Ectodermal cell (in vitro differentiated cells): ENCODE results near the gene SPAAR.
"Not testable (repeated sequence)": the region's sequence is repeated elsewhere in the genome, so short reads cannot be mapped to it uniquely, and the experiment has no call there.

Experiments used
- H3K27ac ChIP-seq: 2 replicates; pipeline ENCODE4 v1.7.0; 2013; ENCODE audit warnings: mild to moderate bottlenecking, low read depth, low read length; ENCODE audit not compliant: insufficient read depth, poor library complexity, severe bottlenecking
- H3K27me3 ChIP-seq: 2 replicates; pipeline ENCODE4 v1.7.0; 2013; ENCODE audit warnings: mild to moderate bottlenecking, low read length; ENCODE audit not compliant: insufficient read depth, control insufficient read depth, poor library complexity, severe bottlenecking
- H3K36me3 ChIP-seq: one replicate; pipeline ENCODE4 v1.7.0; 2013; ENCODE audit warnings: low read length; ENCODE audit not compliant: control insufficient read depth, insufficient read depth
- H3K4me1 ChIP-seq: one replicate; pipeline ENCODE4 v1.7.0; 2013; ENCODE audit warnings: low read length; ENCODE audit not compliant: control insufficient read depth, insufficient read depth
- H3K4me3 ChIP-seq: 2 replicates; pipeline ENCODE4 v1.7.0; 2013; ENCODE audit warnings: low read depth, low read length, control low read depth; ENCODE audit not compliant: insufficient read depth
- H3K9me3 ChIP-seq: 2 replicates; pipeline ENCODE4 v1.7.0; 2013; ENCODE audit warnings: mild to moderate bottlenecking, low read length, moderate library complexity; ENCODE audit not compliant: control insufficient read depth
- WGBS, 2 experiments: methylation state at CpG; one replicate each; pipeline ENCODE4 v1.1.7; 2013; ENCODE audit warnings: missing lambda C conversion rate in 2 of 2; 5-methylcytosine and 5-hydroxymethylcytosine counted together

The SPAAR gene

DNA sequence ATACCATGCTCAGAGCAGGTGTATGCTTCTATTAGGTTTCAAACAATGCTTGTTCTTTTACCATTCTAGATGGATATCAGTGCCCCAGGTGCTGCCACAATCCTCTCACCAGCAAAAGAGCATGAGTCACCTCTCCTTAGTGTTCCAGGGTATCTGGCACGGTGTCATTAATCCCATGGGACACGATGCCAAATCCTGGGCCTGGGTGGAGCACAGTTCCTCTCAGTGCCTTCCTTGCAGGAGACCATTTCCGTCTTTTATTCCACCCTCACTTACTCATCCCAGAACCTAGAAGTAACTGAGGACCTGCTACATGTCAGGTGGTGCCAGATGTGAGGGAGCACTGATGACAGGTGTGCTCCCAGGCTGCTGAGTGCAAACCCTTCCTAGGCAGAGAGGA lies 37.7 kb upstream of the SPAAR start:
- no peaks in the 10 kb centered on the region for H3K9me3 ChIP-seq

DNA sequence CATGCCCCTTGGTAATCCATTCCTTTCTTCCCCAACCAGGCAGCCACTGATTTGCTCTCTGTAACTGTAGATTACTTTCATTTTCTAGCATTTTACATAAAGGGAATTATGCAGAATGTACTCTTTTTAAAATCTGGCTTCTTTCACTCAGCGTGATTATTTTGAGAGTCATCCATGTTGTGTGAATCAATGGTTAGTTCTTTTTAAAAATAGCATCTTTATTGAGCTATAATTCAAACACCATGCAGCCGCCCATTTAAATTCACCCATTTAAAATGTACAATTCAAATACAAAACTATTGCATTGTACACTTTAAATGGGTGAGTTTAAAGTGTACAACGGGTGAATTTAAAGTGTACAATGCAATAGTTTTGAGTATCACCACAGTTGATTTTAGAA lies 36.8 kb upstream of the SPAAR start:
- Histone ChIP-seq H3K27ac (no peak overlapping the region), H3K27me3 (no peaks in the 10 kb centered on the region), H3K4me1 (no peaks in the 10 kb centered on the region), H3K9me3 (no peaks in the 10 kb centered on the region), H3K4me3 (no peak overlapping the region), H3K36me3 (no peaks in the 10 kb centered on the region)
- WGBS, 2 experiments = 93% methylated on average over 2 of the region's 3 CpGs; no CpG with 5 or more reads in 1 of the 2 experiments

More for the DNA sequence above, 37.7 kb upstream of the SPAAR start:
- no peaks in the 10 kb centered on the region for H3K27me3 ChIP-seq
- H3K4me1 ChIP-seq = no peaks in the 10 kb centered on the region
- 86 to 89% methylated on average over 3 of the region's 3 CpGs for WGBS, 2 experiments
- H3K27ac ChIP-seq = no peak overlapping the region
- no peaks in the 10 kb centered on the region for H3K36me3 ChIP-seq
- no peak overlapping the region for H3K4me3 ChIP-seq

DNA sequence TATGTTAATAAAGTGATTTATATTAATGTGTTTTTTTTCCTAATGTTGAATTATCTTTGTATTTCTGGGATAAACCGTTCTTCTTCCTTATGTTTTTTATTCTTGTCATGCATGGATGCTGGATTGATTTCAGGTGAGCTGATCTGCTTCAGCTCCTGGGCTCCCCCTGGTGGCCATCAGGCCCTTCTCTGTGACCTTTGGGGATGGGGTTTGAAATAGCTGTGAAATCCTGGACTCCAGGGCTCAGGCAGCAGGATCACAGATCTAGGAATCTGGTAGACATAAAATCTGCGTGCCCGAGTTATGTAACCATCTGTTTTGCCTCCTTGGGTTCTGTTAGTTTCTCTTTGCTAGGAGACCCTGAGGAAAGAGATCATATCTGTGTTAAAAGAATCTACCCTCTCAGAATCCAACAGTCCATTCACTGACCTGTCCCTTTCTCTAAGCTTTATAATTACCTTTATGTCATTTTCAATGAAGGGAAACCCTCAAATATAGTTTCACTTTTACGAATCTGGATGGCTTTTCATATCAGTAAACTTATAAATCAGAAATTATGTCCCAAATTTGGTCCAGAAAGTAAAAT lies 26.9 kb upstream of the SPAAR start:
- Histone ChIP-seq H3K9me3 (no peaks in the 10 kb centered on the region), H3K4me3 (no peak overlapping the region), H3K27ac (no peak overlapping the region), H3K4me1 (no peaks in the 10 kb centered on the region), H3K36me3 (no peaks in the 10 kb centered on the region), H3K27me3 (no peaks in the 10 kb centered on the region)
- 8 to 10% methylated on average over 4 of the region's 4 CpGs for WGBS, 2 experiments

GRCh38 chr9:35882996-35883395 lies 26.3 kb upstream of the SPAAR start:
- no peak overlapping the region for H3K4me3 ChIP-seq
- no peaks in the 10 kb centered on the region for H3K36me3 ChIP-seq
- no peaks in the 10 kb centered on the region for H3K9me3 ChIP-seq
- 74 to 82% methylated on average over 3 of the region's 3 CpGs for WGBS, 2 experiments
- no peak overlapping the region for H3K27ac ChIP-seq
- no peaks in the 10 kb centered on the region for H3K4me1 ChIP-seq
- H3K27me3 ChIP-seq = no peaks in the 10 kb centered on the region

GRCh38 chr9:35884908-35885307 lies 24.4 kb upstream of the SPAAR start:
- H3K4me1 ChIP-seq, H3K36me3 ChIP-seq, H3K4me3 ChIP-seq, H3K9me3 ChIP-seq, H3K27ac ChIP-seq, H3K27me3 ChIP-seq: not testable (repeated sequence)
- WGBS, 2 experiments = 92 to 93% methylated on average over 3 of the region's 3 CpGs

DNA sequence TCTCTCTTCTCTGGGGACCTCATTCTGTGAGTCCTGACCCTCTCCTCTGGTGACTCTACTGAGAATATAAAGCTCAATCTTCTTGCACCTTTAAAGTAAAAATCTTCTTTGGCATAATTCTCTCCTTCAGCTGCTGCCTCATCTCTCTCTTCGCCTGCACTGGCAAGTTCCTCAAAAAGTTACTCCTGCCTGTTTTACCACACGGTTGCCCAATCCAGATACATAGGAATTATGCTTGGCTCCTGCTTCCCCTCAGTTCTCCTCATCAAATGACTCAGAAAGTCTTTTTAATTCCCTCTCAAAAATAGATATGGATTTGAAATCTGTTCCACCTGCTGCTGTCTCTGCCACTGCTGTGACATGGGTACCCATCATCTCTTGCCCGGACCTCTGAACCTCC lies 17.6 kb upstream of the SPAAR start:
- no peak overlapping the region for H3K4me3 ChIP-seq
- H3K4me1 ChIP-seq = no peaks in the 10 kb centered on the region
- H3K27ac ChIP-seq = no peak overlapping the region
- H3K27me3 ChIP-seq = no peaks in the 10 kb centered on the region
- H3K36me3 ChIP-seq = no peaks in the 10 kb centered on the region
- 90% methylated on average over 3 of the region's 3 CpGs for WGBS, 2 experiments
- no peaks in the 10 kb centered on the region for H3K9me3 ChIP-seq

DNA sequence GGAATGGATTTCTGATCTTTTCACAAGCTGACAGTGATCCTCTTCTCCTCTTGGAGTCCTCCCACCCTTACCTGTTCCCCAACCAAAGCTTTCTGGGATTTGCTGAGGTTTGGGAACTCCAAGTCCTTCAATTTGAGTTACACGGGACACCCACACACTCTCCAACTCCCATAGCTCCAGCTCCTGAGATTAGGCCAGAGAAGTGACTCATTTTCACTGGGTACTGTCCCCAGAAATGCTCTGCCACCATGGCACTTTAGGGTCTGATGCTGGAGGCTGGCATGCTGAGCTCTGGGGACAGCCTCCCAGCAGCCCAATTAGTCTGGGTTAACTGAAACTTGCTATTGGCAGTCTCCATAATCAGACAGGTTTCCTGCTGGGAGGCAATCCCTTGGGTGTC lies 17.2 kb upstream of the SPAAR start:
- no peaks in the 10 kb centered on the region for H3K36me3 ChIP-seq
- H3K4me3 ChIP-seq = no peak overlapping the region
- WGBS, 2 experiments = 84 to 86% methylated on average over 1 of the region's 1 CpG
- no peaks in the 10 kb centered on the region for H3K27me3 ChIP-seq
- no peak overlapping the region for H3K27ac ChIP-seq
- H3K4me1 ChIP-seq = no peaks in the 10 kb centered on the region
- no peaks in the 10 kb centered on the region for H3K9me3 ChIP-seq

- Histone ChIP-seq H3K4me3 (no peak overlapping the region), H3K9me3 (no peaks in the 10 kb centered on the region), H3K27me3 (no peaks in the 10 kb centered on the region), H3K36me3 (no peaks in the 10 kb centered on the region), H3K27ac (no peak overlapping the region), H3K4me1 (no peaks in the 10 kb centered on the region)
- 83 to 100% methylated on average over 2 of the region's 2 CpGs for WGBS, 2 experiments
These were observed 12.7 kb upstream of the SPAAR start for GRCh38 chr9:35896570-35896969.

- not testable (repeated sequence) for H3K9me3 ChIP-seq, H3K27ac ChIP-seq, H3K36me3 ChIP-seq, H3K4me1 ChIP-seq, H3K4me3 ChIP-seq, H3K27me3 ChIP-seq
- WGBS, 2 experiments = 85% methylated on average over 7 of the region's 7 CpGs
These were observed 11.8 kb upstream of the SPAAR start for GRCh38 chr9:35897376-35898099.

DNA sequence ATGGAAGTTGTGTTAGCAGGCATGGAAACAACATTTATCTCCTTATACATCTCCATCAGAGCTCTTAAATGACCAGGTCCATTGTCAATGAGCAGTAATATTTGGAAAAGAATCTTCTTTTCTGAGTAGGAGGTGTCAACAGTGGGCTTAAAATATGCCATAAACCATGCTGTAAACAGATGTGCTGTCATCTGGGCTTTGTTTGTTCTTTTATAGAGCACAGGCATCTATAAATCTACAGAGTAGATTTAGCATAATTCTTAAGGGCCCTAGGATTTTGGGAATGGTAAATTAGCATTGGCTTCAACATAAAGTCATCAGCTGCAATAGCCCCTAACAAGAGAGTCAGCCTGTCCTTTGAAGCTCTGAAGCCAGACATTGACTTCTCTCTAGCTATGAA lies 11.0 kb upstream of the SPAAR start:
- no peak overlapping the region for H3K27ac ChIP-seq
- H3K36me3 ChIP-seq = no peaks in the 10 kb centered on the region
- H3K9me3 ChIP-seq = no peaks in the 10 kb centered on the region
- no peak overlapping the region for H3K4me3 ChIP-seq
- H3K4me1 ChIP-seq = no peaks in the 10 kb centered on the region
- H3K27me3 ChIP-seq = no peaks in the 10 kb centered on the region
